Measurements from ENCODE around the gene MARVELD2. TPM values are rescaled to one million over a fixed set of nuclear protein-coding genes. Genes with fewer than 3 reads are reported as not detected.
"Not testable (repeated sequence)": the region's sequence is repeated elsewhere in the genome, so short reads cannot be mapped to it uniquely, and the experiment has no call there.

MARVELD2 gene
- total and polyA plus RNA-seq, 2 of the 13 experiments (the other 11 are each of a cell fraction or from before 2014, with no cell fraction given): 11.1 to 15.4 TPM

GRCh38 chr5:69435276-69435884, 20.5 kb downstream of the MARVELD2 start:
- POLR2A ChIA-PET; H2AFZ ChIP-seq (ENCODE audit: low read length); in situ Hi-C loops (cut with HindIII; ENCODE audit: extremely low pct_ligation_motif_present, low pct_unique_long_range_greater_than_20kb); CTCF ChIA-PET (ENCODE audit: low intra/inter-chr PET ratio, low total read pairs); H3K79me2 ChIP-seq (ENCODE audit: insufficient read depth, low read length); DNase-seq (ENCODE audit: low spot score); H3K9me3 ChIP-seq (ENCODE audit: low read length); H4K20me1 ChIP-seq (ENCODE audit: insufficient read depth, low read length); H3K27ac ChIP-seq (ENCODE audit: extremely low read length, insufficient read depth, low read length); ATAC-seq; H3K4me2 ChIP-seq (ENCODE audit: low read depth, low read length); FAIRE-seq; H3K36me3 ChIP-seq (replicated peaks in 1 of 2; ENCODE audit: control insufficient read depth in 1 of 2, insufficient read depth in 2 of 2, low read length in 2 of 2); H3K4me3 ChIP-seq (replicated peaks in 1 of 3; ENCODE audit: insufficient read depth in 1 of 3, low read depth in 2 of 3, low read length in 3 of 3); BruUV-seq (replicated peaks); H3K27me3 ChIP-seq (ENCODE audit: control insufficient read depth in 1 of 2, insufficient read depth in 2 of 2, low read length in 2 of 2); H3K9ac ChIP-seq (ENCODE audit: insufficient read depth, low read depth, low read length): not testable (repeated sequence)
- peaks cover 15% of the 10 kb centered on the region for H3K4me1 ChIP-seq (ENCODE audit: insufficient read depth, low read length)
- intact Hi-C loops (cut with micrococcal nuclease; ENCODE audit: unreplicated experiment): loop anchor here (5.0 kb wide), 1 partner anchor 57 kb away; the partner anchor contains the start of gene OCLN
- WGBS (ENCODE audit: low lambda C conversion rate): 94% methylated on average over 5 of the region's 5 CpGs

GRCh38 chr5:69444127-69444754, 29.3 kb downstream of the MARVELD2 start:
- no peaks in the 10 kb centered on the region for H3K9me3 ChIP-seq (ENCODE audit: low read length)
- ChIA-PET CTCF (ENCODE audit: low intra/inter-chr PET ratio, low total read pairs) (no interaction called here), POLR2A (interaction anchor here (0.9 to 2.9 kb wide), 3 partner anchors 9 to 49 kb away, joined by 3 to 31 read pairs (median 4); partner anchors contain the start of gene MARVELD2)
- intact Hi-C loops (cut with micrococcal nuclease; ENCODE audit: unreplicated experiment) (no loop called here), in situ Hi-C loops (cut with HindIII; ENCODE audit: extremely low pct_ligation_motif_present, low pct_unique_long_range_greater_than_20kb) (no loop called here)
- H3K4me1 ChIP-seq (ENCODE audit: insufficient read depth, low read length): peaks cover 21% of the 10 kb centered on the region
- peak overlapping the region in 1 of 3 experiments; percentile 27; a peak in 1 of 6 replicates for H3K4me3 ChIP-seq (replicated peaks in 1 of 3; ENCODE audit: insufficient read depth in 1 of 3, low read depth in 2 of 3, low read length in 3 of 3)
- no peaks in the 10 kb centered on the region for H3K79me2 ChIP-seq (ENCODE audit: insufficient read depth, low read length)
- no peak overlapping the region for H2AFZ ChIP-seq (ENCODE audit: low read length)
- H3K9ac ChIP-seq (ENCODE audit: insufficient read depth, low read depth, low read length): peak overlapping the region; percentile 65
- H3K36me3 ChIP-seq (replicated peaks in 1 of 2; ENCODE audit: control insufficient read depth in 1 of 2, insufficient read depth in 2 of 2, low read length in 2 of 2): no peaks in the 10 kb centered on the region; a peak in 1 of 5 replicates
- H3K4me2 ChIP-seq (ENCODE audit: low read depth, low read length): peak overlapping the region; percentile 68
- ATAC-seq: peak; percentile 95
- no peaks in the 10 kb centered on the region for H4K20me1 ChIP-seq (ENCODE audit: insufficient read depth, low read length)
- WGBS (ENCODE audit: low lambda C conversion rate): 4% methylated on average over 7 of the region's 7 CpGs
- BruUV-seq (replicated peaks): TSS peak; percentile 53
- no peaks in the 10 kb centered on the region for H3K27me3 ChIP-seq (ENCODE audit: control insufficient read depth in 1 of 2, insufficient read depth in 2 of 2, low read length in 2 of 2)
- FAIRE-seq: peak; percentile 93
- peak; percentile 95 for DNase-seq (ENCODE audit: low spot score)
- peak overlapping the region; percentile 94 for H3K27ac ChIP-seq (ENCODE audit: extremely low read length, insufficient read depth, low read length)
- TF ChIP-seq ARNT2 (CRISPR knock-in tag; IDR thresholded peaks at IDR 0.05; ENCODE audit: low read depth) (no peak), NFE2L2 (IDR thresholded peaks at IDR 0.05; ENCODE audit: low read length) (peak; percentile 55; the same call in 1 of the 2 replicates), ZNF670 (CRISPR knock-in tag; IDR thresholded peaks at IDR 0.05; ENCODE audit: borderline replicate concordance) (no peak), FOXP4 (CRISPR knock-in tag; IDR thresholded peaks at IDR 0.05) (peak; percentile 75), MIER2 (CRISPR knock-in tag; IDR thresholded peaks at IDR 0.05) (no peak), RXRA (CRISPR knock-in tag; IDR thresholded peaks at IDR 0.05) (peak; percentile 41; the same call in 1 of the 2 replicates), ZFP41 (CRISPR knock-in tag; IDR thresholded peaks at IDR 0.05; ENCODE audit: borderline replicate concordance) (no peak), KDM4B (CRISPR knock-in tag; IDR thresholded peaks at IDR 0.05) (no peak), PAXIP1 (CRISPR knock-in tag; conservative IDR thresholded peaks at IDR 0.05) (peak; percentile 82), ZNF441 (CRISPR knock-in tag; IDR thresholded peaks at IDR 0.05; ENCODE audit: borderline replicate concordance) (no peak), TBX3 (IDR thresholded peaks at IDR 0.05; ENCODE audit: borderline replicate concordance) (peak; percentile 69; the same call in 1 of the 2 replicates)

All from HepG2 (cell line).